Measurements from ENCODE around the gene GPATCH3. TPM values are rescaled to one million over a fixed set of nuclear protein-coding genes. Genes with fewer than 3 reads are reported as not detected.
"Not testable (repeated sequence)": the region's sequence is repeated elsewhere in the genome, so short reads cannot be mapped to it uniquely, and the experiment has no call there.

The GPATCH3 gene
- 10 to 100 TPM; 14.8 to 15.0 (median 15.0) TPM for polyA plus RNA-seq (ENCODE audit: insufficient read length in 3 of 3)
- long read RNA-seq, donor 1, partial matches to known transcripts, result 0 of 2 reads
- long read RNA-seq, donor 1, other reads (novel, unspliced or antisense), result 0 of 2 reads
- long read RNA-seq, donor 2, partial matches to known transcripts, result 0 of 2 reads
- long read RNA-seq, donor 2, other reads (novel, unspliced or antisense), result 0 of 2 reads
- long read RNA-seq, donor 3, partial matches to known transcripts, result 0 of 3 reads
- long read RNA-seq, donor 3, other reads (novel, unspliced or antisense), result 0 of 3 reads
- long read RNA-seq, donor 4, partial matches to known transcripts, result 0 of 2 reads
- long read RNA-seq, donor 4, other reads (novel, unspliced or antisense), result 0 of 2 reads
- long read RNA-seq, donor 5, result 0 reads
- long read RNA-seq, donor 6, partial matches to known transcripts, result 5 of 8 reads
- long read RNA-seq, donor 6, other reads (novel, unspliced or antisense), result 0 of 8 reads
- long read RNA-seq, donor 7, partial matches to known transcripts, result 0 of 4 reads
- long read RNA-seq, donor 7, other reads (novel, unspliced or antisense), result 0 of 4 reads
- long read RNA-seq, donor 8, transcript GPATCH3-201 (7 exons, 2,123 nt), result major isoform, 13 of 18 reads
- long read RNA-seq, donor 8, partial matches to known transcripts, result 5 of 18 reads
- long read RNA-seq, donor 8, other reads (novel, unspliced or antisense), result 0 of 18 reads
- long read RNA-seq, donor 9, partial matches to known transcripts, result 0 of 3 reads
- long read RNA-seq, donor 9, other reads (novel, unspliced or antisense), result 0 of 3 reads
- long read RNA-seq, donor 10, transcript GPATCH3-201 (7 exons, 2,123 nt), result major isoform, 5 of 5 reads
- long read RNA-seq, donor 10, partial matches to known transcripts, result 0 of 5 reads
- long read RNA-seq, donor 10, other reads (novel, unspliced or antisense), result 0 of 5 reads
- long read RNA-seq, donor 11, partial matches to known transcripts, result 0 of 4 reads
- long read RNA-seq, donor 11, other reads (novel, unspliced or antisense), result 0 of 4 reads
- long read RNA-seq, donor 12, result 0 reads
- long read RNA-seq, donor 13, transcript GPATCH3-201 (7 exons, 2,123 nt), result major isoform, 5 of 34 reads
- long read RNA-seq, donor 13, partial matches to known transcripts, result 29 of 34 reads
- long read RNA-seq, donor 13, other reads (novel, unspliced or antisense), result 0 of 34 reads
- long read RNA-seq, donor 14, partial matches to known transcripts, result 125 of 223 reads
- long read RNA-seq, donor 14, other reads (novel, unspliced or antisense), result 94 of 223 reads
- long read RNA-seq, donor 15, partial matches to known transcripts, result 0 of 1 reads
- long read RNA-seq, donor 15, other reads (novel, unspliced or antisense), result 0 of 1 reads
- long read RNA-seq, donor 16, transcript GPATCH3-201 (7 exons, 2,123 nt), result major isoform, 7 of 7 reads
- long read RNA-seq, donor 16, partial matches to known transcripts, result 0 of 7 reads
- long read RNA-seq, donor 16, other reads (novel, unspliced or antisense), result 0 of 7 reads

DNA sequence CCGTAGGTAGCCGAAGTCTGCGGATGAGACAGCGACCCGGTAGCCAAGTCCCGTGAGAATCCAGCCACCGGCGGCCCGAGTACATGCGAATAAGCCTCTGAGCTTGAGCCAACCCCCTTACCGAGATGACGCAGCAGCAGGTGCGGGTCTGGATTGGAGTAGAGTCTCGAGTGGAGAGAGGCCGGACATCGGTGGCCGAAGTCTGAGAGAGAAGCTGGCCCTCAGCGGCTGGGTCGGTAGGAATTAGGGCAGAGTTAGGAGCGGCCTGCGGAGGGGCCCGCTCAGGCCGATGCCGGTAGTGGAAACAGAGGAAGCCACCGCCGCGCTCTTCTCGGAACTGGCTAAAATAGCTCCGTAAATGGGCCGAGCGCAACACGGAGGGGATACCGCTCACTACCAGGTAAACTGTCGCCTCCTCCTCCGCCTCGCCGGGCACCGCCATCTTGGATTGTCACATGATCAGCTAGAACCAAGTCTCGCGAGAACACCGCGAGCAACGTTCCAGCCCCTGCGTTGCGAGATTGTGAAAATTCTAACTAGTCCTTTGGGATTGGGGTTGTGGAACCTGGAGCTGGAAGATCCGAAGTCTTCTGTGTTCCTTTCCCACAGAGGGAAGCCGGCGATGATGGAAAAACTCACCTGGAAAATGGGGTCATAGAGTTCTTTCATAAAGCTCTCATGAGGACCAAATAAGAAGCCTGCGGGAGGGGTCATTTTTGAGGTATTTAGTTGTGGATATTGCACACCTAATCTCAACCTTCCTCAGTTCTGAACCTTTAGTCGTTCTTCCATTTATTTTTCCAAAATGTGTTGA, at the start of gene GPATCH3:
Gene GPATCH3 (minus strand): TSS at position 467 of the 814 bp plus-strand sequence. CDS start 25 bp downstream, at position 442.
- peak; percentile 85 to 93 (median 90) for DNase-seq (ENCODE audit: extremely low read depth in 1 of 11, low read depth in 9 of 11, low spot score in 4 of 11)

DNA sequence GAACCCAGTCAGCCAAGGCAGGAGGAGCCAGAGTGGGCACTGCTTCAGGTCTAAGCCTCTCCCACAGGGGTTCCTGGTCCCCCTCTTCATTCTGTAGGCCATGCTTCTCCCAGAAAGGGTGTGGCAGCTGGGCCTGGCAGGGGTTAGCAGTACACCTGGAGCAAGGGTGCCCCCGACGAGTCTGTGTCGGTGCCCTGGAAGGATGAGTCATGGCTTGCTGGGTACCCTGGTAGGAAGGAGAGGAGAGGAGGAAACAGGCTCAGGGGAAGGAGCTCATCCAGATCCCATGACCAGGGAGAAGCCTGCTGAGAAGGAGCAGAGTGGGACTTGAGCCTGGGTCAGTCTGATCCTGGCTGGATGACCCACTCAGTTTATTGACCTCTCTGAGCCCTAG, 49.7 kb upstream of the GPATCH3 start:
- DNase-seq (ENCODE audit: extremely low read depth in 1 of 11, low read depth in 9 of 11, low spot score in 4 of 11), result no peak

- DNase-seq (ENCODE audit: extremely low read depth in 1 of 11, low read depth in 9 of 11, low spot score in 4 of 11), result no peak
These were observed 49.1 kb upstream of the GPATCH3 start for GRCh38 chr1:26949266-26949925.

- not testable (repeated sequence) for DNase-seq (ENCODE audit: extremely low read depth in 1 of 11, low read depth in 9 of 11, low spot score in 4 of 11)
These were observed 48.4 kb upstream of the GPATCH3 start for GRCh38 chr1:26948725-26949057.

- no peak for DNase-seq (ENCODE audit: extremely low read depth in 1 of 11, low read depth in 9 of 11, low spot score in 4 of 11)
These were observed 46.0 kb upstream of the GPATCH3 start for GRCh38 chr1:26946270-26946669.

- no peak for DNase-seq (ENCODE audit: extremely low read depth in 1 of 11, low read depth in 9 of 11, low spot score in 4 of 11)
These were observed 45.5 kb upstream of the GPATCH3 start for GRCh38 chr1:26945728-26946127.

GRCh38 chr1:26945138-26945537, 44.9 kb upstream of the GPATCH3 start:
- no peak for DNase-seq (ENCODE audit: extremely low read depth in 1 of 11, low read depth in 9 of 11, low spot score in 4 of 11)

DNA sequence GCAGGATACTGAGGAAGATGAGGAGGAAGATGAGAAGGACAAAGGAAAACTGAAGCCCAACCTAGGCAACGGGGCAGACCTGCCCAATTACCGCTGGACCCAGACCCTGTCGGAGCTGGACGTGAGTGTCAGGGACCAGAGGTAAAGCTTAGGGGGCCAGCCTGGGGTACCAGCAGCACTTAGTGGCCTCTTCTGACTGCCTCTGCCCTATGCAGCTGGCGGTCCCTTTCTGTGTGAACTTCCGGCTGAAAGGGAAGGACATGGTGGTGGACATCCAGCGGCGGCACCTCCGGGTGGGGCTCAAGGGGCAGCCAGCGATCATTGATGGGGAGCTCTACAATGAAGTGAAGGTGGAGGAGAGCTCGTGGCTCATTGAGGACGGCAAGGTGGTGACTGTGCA, 42.4 kb upstream of the GPATCH3 start:
- no peak for DNase-seq (ENCODE audit: extremely low read depth in 1 of 11, low read depth in 9 of 11, low spot score in 4 of 11)

DNA sequence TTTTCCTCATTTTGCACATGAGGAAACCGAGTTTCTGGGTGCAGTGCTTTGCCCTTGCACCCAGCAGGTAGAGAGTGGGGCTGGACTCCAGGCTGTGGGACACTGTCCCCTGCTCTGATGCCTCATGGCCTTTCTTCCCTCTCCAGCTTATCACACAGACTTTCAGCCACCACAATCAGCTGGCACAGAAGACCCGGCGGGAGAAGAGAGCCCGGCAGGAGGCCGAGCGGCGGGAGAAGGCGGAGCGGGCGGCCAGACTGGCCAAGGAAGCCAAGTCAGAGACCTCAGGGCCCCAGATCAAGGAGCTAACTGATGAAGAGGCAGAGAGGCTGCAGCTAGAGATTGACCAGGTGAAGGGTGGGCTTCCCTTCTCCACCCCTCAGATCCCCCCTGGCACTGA, 41.0 kb upstream of the GPATCH3 start:
- DNase-seq (ENCODE audit: extremely low read depth in 1 of 11, low read depth in 9 of 11, low spot score in 4 of 11), result no peak

- no peak for DNase-seq (ENCODE audit: extremely low read depth in 1 of 11, low read depth in 9 of 11, low spot score in 4 of 11)
These were observed 38.4 kb upstream of the GPATCH3 start for GRCh38 chr1:26938659-26939025.

DNA sequence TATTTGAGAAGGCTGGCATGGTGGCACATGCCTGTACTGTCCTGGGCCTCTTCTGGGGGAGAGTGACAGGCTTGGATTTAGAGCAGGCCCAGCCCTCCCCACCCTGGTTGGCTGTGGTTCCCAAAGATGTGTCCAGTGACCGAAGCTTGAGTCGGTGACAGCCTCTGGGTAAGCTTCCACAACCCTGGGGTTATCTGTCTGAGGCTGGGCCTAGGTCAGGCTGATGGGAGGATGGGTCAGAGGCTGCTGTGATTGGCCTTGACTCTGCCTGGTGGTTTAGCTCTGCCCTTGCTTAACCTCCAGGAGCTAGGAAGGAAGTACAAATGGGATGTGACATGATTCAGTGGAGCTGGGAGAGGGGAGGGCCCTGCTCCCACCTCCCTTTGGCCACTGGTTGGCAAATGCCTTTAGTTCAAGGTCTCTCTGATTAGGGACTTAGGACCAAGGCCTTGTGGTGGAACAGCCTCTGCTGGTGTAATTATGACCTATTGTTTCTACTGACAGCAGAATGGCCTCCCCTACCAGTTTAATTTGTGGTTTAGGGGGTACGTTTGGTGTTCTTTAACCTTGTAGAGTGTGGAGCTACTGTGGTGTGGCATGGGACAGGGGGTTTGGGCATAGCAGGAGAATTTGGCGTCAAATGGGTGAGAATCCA, 37.9 kb upstream of the GPATCH3 start:
- DNase-seq (ENCODE audit: extremely low read depth in 1 of 11, low read depth in 9 of 11, low spot score in 4 of 11), result no peak

DNA sequence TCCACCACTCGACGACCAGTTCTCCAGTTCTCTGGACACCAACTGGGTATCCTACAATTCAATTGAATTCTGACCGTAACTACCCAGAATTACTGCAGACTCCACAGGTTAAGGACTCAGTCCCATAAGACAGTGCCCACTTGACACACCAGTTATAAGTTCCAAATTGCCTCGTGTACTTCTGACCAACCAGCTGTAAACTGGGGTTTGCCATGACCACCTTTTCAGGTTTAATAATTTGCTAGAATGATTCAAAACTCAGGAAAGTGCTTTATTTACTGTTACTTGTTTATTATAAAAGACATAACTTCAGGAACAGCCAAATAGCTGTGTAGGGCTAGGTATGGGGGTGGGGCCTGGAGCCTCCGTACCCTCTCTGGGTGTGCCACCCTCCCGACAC, 36.6 kb upstream of the GPATCH3 start:
- no peak for DNase-seq (ENCODE audit: extremely low read depth in 1 of 11, low read depth in 9 of 11, low spot score in 4 of 11)

DNA sequence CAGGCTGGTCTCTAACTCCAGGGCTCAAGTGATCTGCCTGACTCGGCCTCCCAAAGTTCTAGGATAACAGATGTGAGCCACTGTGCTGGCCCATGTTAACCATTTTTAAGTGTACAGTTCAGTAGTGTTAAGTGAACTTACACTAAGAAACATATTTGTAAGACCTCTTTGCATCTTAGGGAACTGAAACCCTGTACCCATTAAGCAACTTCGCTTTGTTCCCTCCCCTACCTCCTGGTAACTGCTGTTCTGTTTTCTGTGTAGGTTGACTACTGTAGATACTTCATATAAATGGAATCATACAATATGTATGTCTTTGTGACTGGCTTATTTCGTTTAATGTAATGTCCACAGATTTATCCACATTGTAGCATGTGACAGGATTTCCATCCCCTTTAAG, 32.3 kb upstream of the GPATCH3 start:
- no peak for DNase-seq (ENCODE audit: extremely low read depth in 1 of 11, low read depth in 9 of 11, low spot score in 4 of 11)

DNA sequence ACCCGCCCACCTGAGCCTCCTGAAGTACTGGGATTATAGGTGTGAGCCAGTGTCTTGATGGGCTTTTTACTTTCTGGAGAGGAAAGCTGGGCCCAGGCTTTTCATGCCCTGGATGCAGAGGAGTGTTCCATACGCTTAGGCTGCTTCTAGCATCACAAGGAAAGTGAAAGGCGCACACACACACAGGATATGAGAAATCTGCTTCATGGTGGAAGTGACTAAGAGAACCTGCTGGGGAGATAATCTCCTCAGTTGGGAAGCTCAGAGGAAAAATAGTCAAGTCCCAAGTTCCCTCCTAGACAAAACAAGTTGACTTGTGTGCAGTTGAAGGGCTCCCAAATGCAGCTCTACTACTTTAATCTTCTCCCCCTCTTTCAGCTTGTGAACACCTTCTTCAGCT, 23.4 kb upstream of the GPATCH3 start:
- no peak for DNase-seq (ENCODE audit: extremely low read depth in 1 of 11, low read depth in 9 of 11, low spot score in 4 of 11)

DNA sequence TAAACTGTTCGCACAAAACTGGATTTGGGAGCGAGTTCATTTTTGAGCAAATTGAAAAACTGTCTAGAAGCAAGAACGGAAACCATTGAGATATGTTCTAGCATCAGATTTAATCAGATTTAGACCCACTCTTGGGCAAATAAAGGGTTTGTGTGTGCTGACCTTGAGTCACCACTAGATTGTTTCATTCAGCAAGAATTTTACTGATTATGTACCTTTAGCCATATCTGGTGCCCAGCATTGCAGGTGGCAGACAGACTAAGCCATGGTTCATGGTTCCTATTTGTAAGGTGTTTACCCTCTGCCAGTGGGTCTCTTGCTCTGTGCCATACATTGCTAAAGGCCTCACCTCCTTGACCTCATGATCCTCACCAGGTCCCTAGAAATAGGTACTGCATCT, 22.6 kb upstream of the GPATCH3 start:
- no peak for DNase-seq (ENCODE audit: extremely low read depth in 1 of 11, low read depth in 9 of 11, low spot score in 4 of 11)

DNA sequence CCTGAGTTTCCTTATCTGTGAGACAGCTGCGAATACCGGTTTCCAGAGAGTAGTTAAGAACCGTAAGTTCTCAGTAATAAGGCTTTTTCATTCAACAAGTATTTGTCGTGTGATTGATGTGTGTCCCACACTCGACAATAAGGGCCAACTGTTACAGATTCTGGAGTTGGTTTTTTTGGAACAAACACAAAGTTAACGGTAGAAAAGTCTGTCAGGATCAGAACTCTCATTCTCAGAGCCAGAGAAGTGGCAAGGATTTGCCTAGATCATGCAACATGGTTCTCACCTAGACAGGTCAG, 22.1 kb upstream of the GPATCH3 start:
- no peak for DNase-seq (ENCODE audit: extremely low read depth in 1 of 11, low read depth in 9 of 11, low spot score in 4 of 11)
